Activated CD8-positive, alpha-beta T cell treated with anti-CD3 and anti-CD28 coated beads for 36 hours (primary cell): ENCODE measurements around the gene GABBR2. TPM values are rescaled to one million over a fixed set of nuclear protein-coding genes. Genes with fewer than 3 reads are reported as not detected.
"Not testable (repeated sequence)": the region's sequence is repeated elsewhere in the genome, so short reads cannot be mapped to it uniquely, and the experiment has no call there.

Source experiments
- ATAC-seq: fragments of 200-7000 bp; cut with Tn5 transposase; one replicate; pipeline ENCODE4 v1.10.0; 2021; ENCODE audit warnings: mild to moderate bottlenecking, moderate library complexity
- CTCF ChIA-PET: fragments of 350-600 bp; sonication (Branson Sonifier 250); formaldehyde crosslinking; loops from one replicate; lab custom pipeline; 2021; ENCODE audit warnings: antibody characterized with exemption; lab: Charles Lee
- POLR2A ChIA-PET: fragments of 350-600 bp; sonication (Branson Sonifier 250); formaldehyde crosslinking; loops from one replicate; lab custom pipeline; 2021; ENCODE audit warnings: antibody characterized with exemption; lab: Charles Lee
- DNase-seq: peaks from one replicate; pipeline ENCODE4 v3.0.0-alpha.2; 2020
- H3K27ac Mint-ChIP-seq: one replicate; pipeline ENCODE4 v1.8.0; 2021; ENCODE audit warnings: mild to moderate bottlenecking, mixed read lengths
- H3K27me3 Mint-ChIP-seq: one replicate; pipeline ENCODE4 v1.8.0; 2021; ENCODE audit warnings: mixed read lengths
- H3K36me3 Mint-ChIP-seq: one replicate; pipeline ENCODE4 v1.8.0; 2021; ENCODE audit warnings: low read depth, mixed read lengths
- H3K4me1 Mint-ChIP-seq: one replicate; pipeline ENCODE4 v1.8.0; 2021; ENCODE audit warnings: low read depth, mixed read lengths
- H3K4me3 Mint-ChIP-seq: one replicate; pipeline ENCODE4 v1.8.0; 2021; ENCODE audit warnings: mild to moderate bottlenecking, moderate library complexity, mixed read lengths
- H3K9me3 Mint-ChIP-seq: one replicate; pipeline ENCODE4 v1.8.0; 2021; ENCODE audit warnings: mixed read lengths
- intact Hi-C: fragments of 100-400 bp; cut with micrococcal nuclease; formaldehyde crosslinking; loops from one replicate; pipeline ENCODE4 v1.10.0; 2022
- total RNA-seq, 2 experiments: library from RNA; stranded (reverse); gene quantifications; one replicate each; pipeline ENCODE4 v1.2.3, GENCODE V29; 2021
- TF ChIP-seq, protein P1 (sequence below): fragments of 200-600 bp; IDR thresholded peaks from one replicate; pipeline ENCODE4 v1.8.0; 2022; ENCODE audit warnings: antibody characterized with exemption, mild to moderate bottlenecking

Gene GABBR2
- total RNA-seq, 2 experiments from 2014 or later = not detected

DNA sequence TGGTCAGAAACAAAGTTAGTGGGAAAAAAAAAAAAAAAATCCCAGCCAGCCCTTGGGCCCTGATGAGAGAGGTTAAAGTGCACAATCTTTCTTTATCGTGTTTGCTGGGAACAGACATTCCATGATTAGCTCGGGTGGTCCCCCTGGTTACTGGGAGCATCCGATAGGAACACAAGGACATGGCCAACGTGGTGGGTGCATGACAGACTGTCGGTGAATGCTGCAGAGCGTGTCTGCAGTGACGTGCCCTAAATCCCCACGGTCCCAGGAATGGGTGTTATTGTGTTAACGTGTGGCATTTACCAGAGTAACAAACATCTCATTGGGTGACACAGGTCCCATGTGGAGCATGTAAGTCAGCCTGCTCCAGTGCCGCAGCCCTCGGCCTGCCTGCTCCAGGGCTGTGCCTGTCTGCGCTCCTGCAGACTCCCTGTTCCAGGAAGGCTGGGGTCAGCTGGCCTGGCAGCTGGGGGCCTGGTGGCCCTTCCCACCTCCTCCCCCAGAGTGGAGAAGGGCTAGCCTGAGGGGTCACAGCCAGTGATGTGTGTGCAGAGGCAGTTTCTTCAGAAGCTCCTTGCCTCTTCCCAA is 419.0 kb downstream of the GABBR2 start:
- H3K9me3 Mint-ChIP-seq = no peaks in the 10 kb centered on the region
- POLR2A ChIA-PET = no interaction called here
- H3K27me3 Mint-ChIP-seq = no peaks in the 10 kb centered on the region
- ATAC-seq (no peak), DNase-seq (no peak)
- TF ChIP-seq, protein P1, sequence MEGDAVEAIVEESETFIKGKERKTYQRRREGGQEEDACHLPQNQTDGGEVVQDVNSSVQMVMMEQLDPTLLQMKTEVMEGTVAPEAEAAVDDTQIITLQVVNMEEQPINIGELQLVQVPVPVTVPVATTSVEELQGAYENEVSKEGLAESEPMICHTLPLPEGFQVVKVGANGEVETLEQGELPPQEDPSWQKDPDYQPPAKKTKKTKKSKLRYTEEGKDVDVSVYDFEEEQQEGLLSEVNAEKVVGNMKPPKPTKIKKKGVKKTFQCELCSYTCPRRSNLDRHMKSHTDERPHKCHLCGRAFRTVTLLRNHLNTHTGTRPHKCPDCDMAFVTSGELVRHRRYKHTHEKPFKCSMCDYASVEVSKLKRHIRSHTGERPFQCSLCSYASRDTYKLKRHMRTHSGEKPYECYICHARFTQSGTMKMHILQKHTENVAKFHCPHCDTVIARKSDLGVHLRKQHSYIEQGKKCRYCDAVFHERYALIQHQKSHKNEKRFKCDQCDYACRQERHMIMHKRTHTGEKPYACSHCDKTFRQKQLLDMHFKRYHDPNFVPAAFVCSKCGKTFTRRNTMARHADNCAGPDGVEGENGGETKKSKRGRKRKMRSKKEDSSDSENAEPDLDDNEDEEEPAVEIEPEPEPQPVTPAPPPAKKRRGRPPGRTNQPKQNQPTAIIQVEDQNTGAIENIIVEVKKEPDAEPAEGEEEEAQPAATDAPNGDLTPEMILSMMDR = no peak
- no peak overlapping the region for H3K4me3 Mint-ChIP-seq
- H3K27ac Mint-ChIP-seq = no peak overlapping the region
- H3K36me3 Mint-ChIP-seq = no peaks in the 10 kb centered on the region
- no peaks in the 10 kb centered on the region for H3K4me1 Mint-ChIP-seq
- CTCF ChIA-PET = no interaction called here
- intact Hi-C loops = no loop called here

GRCh38 chr9:98288881-98289280 is 419.9 kb downstream of the GABBR2 start:
- DNase-seq = no peak
- Mint-ChIP-seq H3K27ac (no peak overlapping the region), H3K4me3 (no peak overlapping the region), H3K27me3 (no peaks in the 10 kb centered on the region), H3K4me1 (no peaks in the 10 kb centered on the region), H3K36me3 (no peaks in the 10 kb centered on the region), H3K9me3 (no peaks in the 10 kb centered on the region)
- no peak for ATAC-seq
- intact Hi-C loops = no loop called here
- ChIA-PET CTCF (no interaction called here), POLR2A (no interaction called here)
- TF ChIP-seq, protein P1 = no peak

- ATAC-seq = no peak
- intact Hi-C loops = no loop called here
- ChIA-PET POLR2A (no interaction called here), CTCF (no interaction called here)
- H3K27me3 Mint-ChIP-seq = no peaks in the 10 kb centered on the region
- no peak for DNase-seq
- TF ChIP-seq, protein P1 = no peak
- no peaks in the 10 kb centered on the region for H3K36me3 Mint-ChIP-seq
- H3K9me3 Mint-ChIP-seq = no peaks in the 10 kb centered on the region
- no peak overlapping the region for H3K27ac Mint-ChIP-seq
- no peaks in the 10 kb centered on the region for H3K4me1 Mint-ChIP-seq
- H3K4me3 Mint-ChIP-seq = no peak overlapping the region
Observed at GRCh38 chr9:98287384-98287783, 421.4 kb downstream of the GABBR2 start.

DNA sequence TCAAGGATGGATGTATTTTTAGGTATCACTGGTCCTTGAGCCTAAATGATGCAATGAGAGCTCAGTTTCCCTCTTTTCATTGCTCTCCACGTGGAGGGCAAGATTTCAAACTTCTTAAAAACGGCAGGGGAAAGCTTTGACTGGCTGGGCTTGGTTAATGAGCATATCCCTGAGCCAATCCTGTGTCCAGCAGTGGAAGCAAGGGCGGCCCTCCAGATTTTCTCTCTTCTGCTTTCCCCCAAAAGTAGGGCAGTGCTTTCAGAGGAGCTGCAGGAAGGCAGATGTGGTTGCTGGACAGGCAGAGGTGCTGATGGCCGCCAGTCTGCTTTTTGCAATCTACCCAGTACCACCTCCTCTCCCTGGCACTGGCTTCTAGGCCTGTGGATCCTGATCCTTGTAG is 423.3 kb downstream of the GABBR2 start:
- Mint-ChIP-seq H3K4me3 (no peak overlapping the region), H3K4me1 (no peaks in the 10 kb centered on the region), H3K27ac (no peak overlapping the region), H3K27me3 (peaks cover 1% of the 10 kb centered on the region), H3K36me3 (no peaks in the 10 kb centered on the region), H3K9me3 (no peaks in the 10 kb centered on the region)
- DNase-seq = no peak
- intact Hi-C loops = no loop called here
- TF ChIP-seq, protein P1 = no peak
- POLR2A ChIA-PET = no interaction called here
- ATAC-seq = no peak
- CTCF ChIA-PET = interaction anchor here (1.2 kb wide), 1 partner anchor 21 kb away, joined by 4 read pairs; no protein-coding TSS in a partner anchor

DNA sequence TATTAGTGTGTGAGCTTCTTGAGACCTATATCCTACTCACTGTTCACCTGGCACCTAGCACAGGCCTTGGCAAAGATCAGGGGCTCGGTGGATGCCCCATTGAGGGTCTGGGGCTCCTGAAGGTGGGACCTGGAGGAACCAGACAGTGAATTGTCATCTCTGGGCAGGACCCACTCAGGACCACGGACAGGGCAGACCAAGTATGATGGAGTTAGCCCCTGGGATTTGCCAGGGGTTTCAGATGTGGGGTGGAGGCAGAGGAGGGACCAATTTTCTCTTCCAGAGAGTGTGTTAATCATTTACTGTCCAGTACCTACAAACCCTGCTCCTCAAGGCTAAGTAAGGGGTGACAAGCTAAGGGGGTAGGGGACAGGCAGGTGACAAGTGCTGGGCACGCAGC is 424.0 kb downstream of the GABBR2 start:
- no peak overlapping the region for H3K27ac Mint-ChIP-seq
- H3K36me3 Mint-ChIP-seq = no peaks in the 10 kb centered on the region
- POLR2A ChIA-PET = no interaction called here
- H3K27me3 Mint-ChIP-seq = peaks cover 1% of the 10 kb centered on the region
- DNase-seq (no peak), ATAC-seq (no peak)
- intact Hi-C loops = no loop called here
- no peaks in the 10 kb centered on the region for H3K9me3 Mint-ChIP-seq
- CTCF ChIA-PET = no interaction called here
- no peak overlapping the region for H3K4me3 Mint-ChIP-seq
- TF ChIP-seq, protein P1 = no peak
- H3K4me1 Mint-ChIP-seq = no peaks in the 10 kb centered on the region

DNA sequence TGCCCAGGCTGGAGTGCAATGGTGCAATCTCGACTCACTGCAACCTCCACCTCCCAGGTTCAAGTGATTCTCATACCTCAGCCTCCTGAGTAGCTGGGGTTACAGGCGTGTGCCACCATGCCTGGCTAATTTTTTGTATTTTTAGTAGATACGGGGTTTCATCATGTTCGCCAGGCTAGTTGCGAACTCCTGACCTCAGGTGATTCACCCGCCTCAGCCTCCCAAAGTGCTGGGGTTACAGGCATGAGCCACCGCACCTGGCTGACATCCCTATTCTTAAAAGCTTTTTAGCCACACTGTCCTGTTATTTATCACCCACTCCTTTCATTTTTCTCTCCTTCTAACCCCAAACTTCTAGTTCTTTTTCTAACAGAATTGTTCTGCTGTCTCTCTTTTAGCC is 425.6 kb downstream of the GABBR2 start:
- H3K27me3 Mint-ChIP-seq, H3K9me3 Mint-ChIP-seq, H3K4me3 Mint-ChIP-seq, ATAC-seq, intact Hi-C loops, H3K36me3 Mint-ChIP-seq, H3K27ac Mint-ChIP-seq, H3K4me1 Mint-ChIP-seq, DNase-seq: not testable (repeated sequence)
- CTCF ChIA-PET = interaction anchor here (1.3 kb wide), 1 partner anchor 493 kb away, joined by 3 read pairs; no protein-coding TSS in a partner anchor
- POLR2A ChIA-PET = interaction anchor here (0.6 to 1.0 kb wide), 2 partner anchors 15 to 32 kb away, joined by 3 read pairs; no protein-coding TSS in a partner anchor
